Loucy (cell line): ENCODE measurements around the gene BICRAL.
A peak's percentile ranks its signal among the peaks of the same experiment; 100 is the strongest.

Source experiments
- H2AFZ ChIP-seq: fragments of 200-600 bp; sonication (generic); 2 replicates; pipeline ENCODE4 v1.6.0; 2016; ENCODE audit warnings: antibody characterized with exemption, mild to moderate bottlenecking, low read length, moderate library complexity
- H3F3A ChIP-seq: fragments of 200-600 bp; 2 replicates; pipeline ENCODE4 v1.6.0; 2016; ENCODE audit warnings: antibody characterized with exemption, low read depth, mild to moderate bottlenecking
- H3K27me3 ChIP-seq: fragments of 200-600 bp; sonication (generic); 2 replicates; pipeline ENCODE4 v1.6.1; 2014; ENCODE audit warnings: low read length, mild to moderate bottlenecking; ENCODE audit not compliant: insufficient read depth, poor library complexity, severe bottlenecking
- H3K36me3 ChIP-seq: fragments of 200-600 bp; sonication (generic); 2 replicates; pipeline ENCODE4 v1.6.1; 2016; ENCODE audit warnings: low read length; ENCODE audit not compliant: insufficient read depth
- H3K4me1 ChIP-seq: fragments of 200-600 bp; sonication (generic); 2 replicates; pipeline ENCODE4 v1.5.1; 2014; ENCODE audit warnings: low read length, mild to moderate bottlenecking; ENCODE audit not compliant: insufficient read depth, poor library complexity, severe bottlenecking
- H3K4me2 ChIP-seq: fragments of 200-600 bp; sonication (generic); 2 replicates; pipeline ENCODE4 v1.6.0; 2014; ENCODE audit warnings: antibody characterized with exemption, low read length, low read depth, mild to moderate bottlenecking; ENCODE audit not compliant: poor library complexity, severe bottlenecking
- H3K4me3 ChIP-seq: fragments of 200-600 bp; sonication (generic); 2 replicates; pipeline ENCODE4 v1.5.1; 2014; ENCODE audit warnings: low read length, mild to moderate bottlenecking, mixed read lengths; ENCODE audit not compliant: poor library complexity, severe bottlenecking
- H3K79me2 ChIP-seq: fragments of 200-600 bp; sonication (generic); 2 replicates; pipeline ENCODE4 v1.6.1; 2014; ENCODE audit warnings: low read length; ENCODE audit not compliant: insufficient read depth
- H3K9ac ChIP-seq: fragments of 200-600 bp; sonication (generic); 2 replicates; pipeline ENCODE4 v1.6.0; 2014; ENCODE audit warnings: mild to moderate bottlenecking, low read depth, low read length, moderate library complexity; ENCODE audit not compliant: poor library complexity, severe bottlenecking
- H3K9me2 ChIP-seq: fragments of 200-600 bp; sonication (generic); replicated peaks from 2 replicates; pipeline ENCODE4 v1.6.1; 2016; ENCODE audit warnings: low read depth, low read length, mixed read lengths
- H3K9me3 ChIP-seq: fragments of 200-600 bp; sonication (generic); 2 replicates; pipeline ENCODE4 v1.6.1; 2014; ENCODE audit warnings: mild to moderate bottlenecking, antibody characterized with exemption, low read length, low read depth; ENCODE audit not compliant: insufficient read depth
- H4K20me1 ChIP-seq: fragments of 200-600 bp; sonication (generic); 2 replicates; pipeline ENCODE4 v1.6.0; 2014; ENCODE audit warnings: antibody characterized with exemption, low read length, mild to moderate bottlenecking; ENCODE audit not compliant: insufficient read depth, poor library complexity, severe bottlenecking
- EZH2phosphoT487 ChIP-seq: fragments of 200-600 bp; IDR thresholded peaks from 2 replicates; pipeline ENCODE4 v1.6.1; 2018; ENCODE audit warnings: antibody characterized with exemption, mild to moderate bottlenecking, moderate library complexity, borderline replicate concordance
- TF ChIP-seq, protein P1 (sequence below): fragments of 200-600 bp; sonication (generic); conservative IDR thresholded peaks from 2 replicates; pipeline ENCODE4 v1.5.1; 2014; ENCODE audit warnings: mild to moderate bottlenecking, antibody characterized with exemption, low read length

BICRAL gene

DNA sequence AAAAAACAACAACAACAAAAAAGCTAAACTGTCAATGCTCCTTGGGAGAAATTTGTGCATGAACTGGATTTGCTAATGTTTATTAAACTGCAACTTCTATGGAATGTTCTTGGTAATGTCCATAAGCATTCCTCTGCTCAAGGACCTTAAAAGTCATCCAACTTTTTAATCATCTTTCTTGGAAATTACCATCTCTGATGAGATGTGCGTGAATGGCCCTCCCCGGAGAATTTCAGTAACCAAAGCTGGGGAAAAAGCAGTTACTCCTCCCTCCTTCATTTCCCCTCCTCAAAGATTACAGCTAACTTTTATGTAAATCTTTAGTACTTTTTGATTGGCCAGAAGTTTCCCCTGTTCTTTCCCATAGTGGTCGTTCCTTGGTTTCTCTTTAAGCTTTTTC lies 41.1 kb upstream of the BICRAL start:
- TF ChIP-seq, protein P1, sequence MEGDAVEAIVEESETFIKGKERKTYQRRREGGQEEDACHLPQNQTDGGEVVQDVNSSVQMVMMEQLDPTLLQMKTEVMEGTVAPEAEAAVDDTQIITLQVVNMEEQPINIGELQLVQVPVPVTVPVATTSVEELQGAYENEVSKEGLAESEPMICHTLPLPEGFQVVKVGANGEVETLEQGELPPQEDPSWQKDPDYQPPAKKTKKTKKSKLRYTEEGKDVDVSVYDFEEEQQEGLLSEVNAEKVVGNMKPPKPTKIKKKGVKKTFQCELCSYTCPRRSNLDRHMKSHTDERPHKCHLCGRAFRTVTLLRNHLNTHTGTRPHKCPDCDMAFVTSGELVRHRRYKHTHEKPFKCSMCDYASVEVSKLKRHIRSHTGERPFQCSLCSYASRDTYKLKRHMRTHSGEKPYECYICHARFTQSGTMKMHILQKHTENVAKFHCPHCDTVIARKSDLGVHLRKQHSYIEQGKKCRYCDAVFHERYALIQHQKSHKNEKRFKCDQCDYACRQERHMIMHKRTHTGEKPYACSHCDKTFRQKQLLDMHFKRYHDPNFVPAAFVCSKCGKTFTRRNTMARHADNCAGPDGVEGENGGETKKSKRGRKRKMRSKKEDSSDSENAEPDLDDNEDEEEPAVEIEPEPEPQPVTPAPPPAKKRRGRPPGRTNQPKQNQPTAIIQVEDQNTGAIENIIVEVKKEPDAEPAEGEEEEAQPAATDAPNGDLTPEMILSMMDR: no peak
- no peak for TF ChIP-seq EZH2phosphoT487
- no peak overlapping the region for H3K4me2 ChIP-seq
- no peaks in the 10 kb centered on the region for H3K27me3 ChIP-seq
- H3K4me3 ChIP-seq: no peak overlapping the region
- H3K79me2 ChIP-seq: peaks cover 26% of the 10 kb centered on the region
- H3K9me3 ChIP-seq: no peaks in the 10 kb centered on the region
- no peak overlapping the region for H2AFZ ChIP-seq
- no peaks in the 10 kb centered on the region for H3K36me3 ChIP-seq
- H3K9ac ChIP-seq: no peak overlapping the region
- H3K4me1 ChIP-seq: peaks cover 27% of the 10 kb centered on the region
- H3F3A ChIP-seq: no peaks in the 10 kb centered on the region; the same call in 1 of the 2 replicates
- peaks cover 21% of the 10 kb centered on the region for H4K20me1 ChIP-seq
- H3K9me2 ChIP-seq: no peaks in the 10 kb centered on the region

DNA sequence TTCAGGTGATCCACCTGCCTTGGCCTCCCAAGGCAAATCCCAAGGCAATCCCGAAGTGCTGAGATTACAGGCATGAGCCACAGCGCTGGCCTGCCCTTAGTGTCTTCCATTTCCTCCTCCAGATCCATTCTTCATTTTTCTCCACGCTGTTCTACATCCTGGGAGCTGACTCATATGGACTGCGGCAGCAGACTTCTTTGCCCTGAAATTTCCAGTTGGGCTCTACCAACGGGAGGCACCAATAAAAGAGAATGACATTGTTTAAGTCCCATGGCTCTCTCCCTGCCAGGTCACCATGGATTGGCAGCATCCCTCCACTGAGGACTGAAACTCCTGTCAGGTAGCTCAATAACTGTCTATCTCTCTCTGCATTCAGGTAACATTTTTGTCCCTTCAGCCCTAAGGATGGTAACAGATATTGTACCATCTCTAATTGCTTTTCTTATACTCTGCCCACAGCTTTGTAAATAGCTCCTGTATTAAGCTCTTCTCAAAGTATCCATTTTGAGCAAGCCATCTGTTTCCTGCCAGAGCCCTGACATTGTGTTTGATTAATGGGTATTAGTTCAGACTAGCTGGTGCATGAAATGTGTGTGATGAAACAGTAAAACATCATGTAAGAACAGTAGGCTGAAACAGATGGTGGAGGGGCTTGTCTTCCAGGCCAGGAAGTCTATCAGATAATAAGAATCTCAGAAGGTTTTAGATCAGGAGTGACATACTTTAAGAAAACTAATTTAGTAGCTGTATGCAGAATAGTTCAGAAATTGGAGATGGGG lies 39.5 kb upstream of the BICRAL start:
- no peak for TF ChIP-seq EZH2phosphoT487
- TF ChIP-seq, protein P1: no peak
- Histone ChIP-seq H3K36me3 (no peaks in the 10 kb centered on the region), H3K4me3 (peak overlapping the region; percentile 2), H3K4me2 (peak overlapping the region; percentile 99), H3K4me1 (peaks cover 27% of the 10 kb centered on the region), H2AFZ (no peak overlapping the region), H3K9me2 (no peaks in the 10 kb centered on the region), H3F3A (peaks cover 8% of the 10 kb centered on the region; the same call in 1 of the 2 replicates), H3K9ac (peak overlapping the region; percentile 4), H3K79me2 (peaks cover 27% of the 10 kb centered on the region), H3K9me3 (no peaks in the 10 kb centered on the region), H4K20me1 (peaks cover 22% of the 10 kb centered on the region), H3K27me3 (no peaks in the 10 kb centered on the region)

DNA sequence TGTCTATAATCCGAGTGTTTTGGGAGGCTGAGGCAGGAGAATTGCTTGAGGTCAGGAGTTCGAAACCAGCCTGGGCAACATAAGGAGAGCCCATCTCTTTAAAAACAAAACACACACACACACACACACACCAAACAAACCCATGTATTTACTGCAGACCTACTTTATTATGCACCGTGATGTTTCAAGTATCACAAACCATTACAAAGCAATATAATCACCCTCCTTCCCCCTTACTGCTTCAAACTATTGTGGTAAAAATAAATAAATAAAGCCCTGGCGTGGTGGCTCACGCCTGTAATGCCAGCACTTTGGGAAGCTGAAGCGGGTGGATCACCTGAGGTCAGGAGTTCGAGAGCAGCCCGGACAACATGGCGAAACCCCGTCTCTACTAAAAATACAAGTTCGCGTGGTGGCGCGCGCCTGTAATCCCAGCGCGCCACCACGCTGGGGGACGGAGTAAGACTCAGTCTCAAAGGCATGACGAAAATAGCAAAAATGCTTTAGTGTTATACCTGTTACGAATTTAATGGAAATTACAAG lies 37.4 kb upstream of the BICRAL start:
- H3K4me3 ChIP-seq: peak overlapping the region; percentile 92
- no peak overlapping the region for H2AFZ ChIP-seq
- TF ChIP-seq, protein P1: no peak
- no peak for TF ChIP-seq EZH2phosphoT487
- peaks cover 8% of the 10 kb centered on the region; the same call in 1 of the 2 replicates for H3F3A ChIP-seq
- no peaks in the 10 kb centered on the region for H3K36me3 ChIP-seq
- no peaks in the 10 kb centered on the region for H3K9me3 ChIP-seq
- H3K27me3 ChIP-seq: no peaks in the 10 kb centered on the region
- H3K79me2 ChIP-seq: peaks cover 41% of the 10 kb centered on the region
- H3K9ac ChIP-seq: peak overlapping the region; percentile 93
- H3K9me2 ChIP-seq: no peaks in the 10 kb centered on the region
- H3K4me1 ChIP-seq: peaks cover 42% of the 10 kb centered on the region
- H3K4me2 ChIP-seq: peak overlapping the region; percentile 99
- peaks cover 22% of the 10 kb centered on the region for H4K20me1 ChIP-seq
